Left kidney (tissue), 2 donors: Measurements from ENCODE around the gene LYRM1. TPM values are rescaled to one million over a fixed set of nuclear protein-coding genes. Genes with fewer than 3 reads are reported as not detected.

ENCODE experiments used
- DNase-seq: peaks from one replicate; pipeline ENCODE4 v3.0.0-alpha.2; 2013
- polyA plus RNA-seq: library from polyadenylated mRNA; unstranded; fragments of 120-200 nt; gene quantifications from one replicate; pipeline ENCODE4 v1.2.1, GENCODE V29; 2013; ENCODE audit not compliant: insufficient read length

The LYRM1 gene
- polyA plus RNA-seq, 1 donor = 51.0 TPM

DNA sequence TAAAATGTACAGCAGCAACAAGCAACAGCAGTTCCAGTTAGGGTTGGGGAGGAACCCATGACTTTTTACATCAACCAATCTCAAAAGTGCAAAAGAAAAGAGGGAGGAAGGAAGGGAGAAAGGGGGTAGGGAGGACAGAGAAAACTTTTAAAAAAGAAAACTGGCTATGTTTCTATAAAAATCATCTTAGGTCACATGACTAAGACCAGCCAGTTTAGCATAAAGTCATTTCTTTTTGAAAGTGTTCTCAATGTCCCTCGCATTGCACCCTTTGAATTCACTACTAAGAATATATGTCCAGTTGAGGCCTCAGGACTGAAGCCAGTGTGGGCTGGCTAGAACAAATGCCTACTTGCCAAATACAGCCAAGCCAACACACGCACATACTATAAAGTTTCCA is 29.3 kb upstream of the LYRM1 start:
- no peak for DNase-seq

DNA sequence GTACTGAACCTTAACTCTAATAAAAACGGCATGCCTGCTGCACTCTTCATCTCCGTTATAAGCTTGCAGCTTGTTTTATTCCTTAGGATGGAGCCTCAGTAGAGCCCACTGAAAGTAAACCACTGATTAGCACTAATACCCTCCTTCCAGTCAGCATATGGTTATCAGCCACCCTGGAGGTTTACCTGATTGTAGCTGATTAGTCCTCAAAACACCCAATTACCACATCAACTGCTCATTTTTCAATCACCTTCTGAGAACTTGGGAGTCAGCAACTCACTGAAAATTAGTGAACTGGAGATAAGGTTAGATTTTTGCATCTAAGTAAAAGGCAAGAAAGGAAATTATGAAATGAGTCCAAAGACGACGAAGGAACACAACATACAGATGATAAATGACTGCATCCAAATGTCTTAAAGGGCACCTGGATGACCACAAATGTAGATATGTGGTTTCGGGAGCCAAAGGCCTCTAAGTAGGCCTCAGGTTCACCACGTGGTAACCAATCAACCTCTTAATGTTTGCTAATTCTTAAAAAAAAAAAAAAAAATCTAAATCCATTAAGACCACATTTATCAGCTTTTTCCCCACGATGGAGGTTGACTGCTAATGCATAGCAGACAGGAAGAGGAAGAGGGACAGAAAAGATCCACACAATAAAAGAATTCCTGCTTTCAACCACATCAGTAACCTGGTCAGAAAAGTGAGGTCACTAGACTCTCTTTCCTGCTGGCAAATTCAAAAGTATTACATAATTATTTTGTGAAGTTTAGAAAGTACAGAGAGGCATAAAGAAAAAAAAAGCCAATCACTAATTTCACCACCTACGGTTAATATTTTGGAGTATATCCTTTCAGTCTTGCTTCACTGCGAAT is 28.4 kb upstream of the LYRM1 start:
- no peak for DNase-seq

DNA sequence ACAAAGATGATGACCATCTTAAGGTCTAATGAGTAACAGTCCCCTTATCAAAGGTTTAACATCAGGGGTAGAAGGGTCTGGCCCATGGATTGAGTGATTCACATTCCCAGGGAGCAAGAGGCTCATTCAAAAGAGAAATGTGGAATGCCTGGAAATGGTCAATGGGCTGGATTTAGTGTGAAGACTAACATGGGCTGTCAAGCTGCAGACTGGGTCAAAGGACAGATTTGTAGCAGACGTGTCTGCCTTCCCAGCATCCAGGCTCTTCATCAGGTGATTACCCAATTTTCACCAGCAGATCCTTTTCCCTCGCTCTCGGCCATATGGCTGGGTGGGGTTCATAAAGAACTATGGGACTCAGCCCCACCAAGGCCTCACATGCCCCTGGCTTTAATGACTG is 27.2 kb upstream of the LYRM1 start:
- no peak for DNase-seq

- no peak for DNase-seq
These were observed 26.4 kb upstream of the LYRM1 start for GRCh38 chr16:20874088-20874581.

GRCh38 chr16:20875355-20875650 is 25.3 kb upstream of the LYRM1 start:
- no peak for DNase-seq

DNA sequence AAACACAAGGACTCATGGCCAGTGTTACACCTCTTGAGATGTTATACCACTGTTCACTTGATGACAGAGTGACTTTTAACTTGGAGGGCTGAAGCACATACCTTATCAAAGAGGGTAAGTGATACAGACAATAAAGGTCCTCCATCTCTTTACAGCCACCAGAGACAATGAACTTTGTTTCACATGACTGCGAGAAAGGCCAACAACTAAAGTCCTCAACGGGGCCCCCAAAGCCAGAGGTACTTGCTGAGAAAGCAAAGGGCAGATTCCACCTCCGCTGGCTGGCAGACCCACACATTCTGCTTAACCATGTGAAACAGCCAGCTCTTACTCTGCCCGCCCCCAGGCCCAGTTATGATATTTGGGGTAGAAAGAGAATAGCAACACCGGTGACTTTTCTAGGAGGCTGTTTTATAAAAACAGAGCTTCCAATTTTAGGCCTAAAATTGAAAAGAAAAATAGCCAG is 21.9 kb upstream of the LYRM1 start:
- peak; percentile 41 for DNase-seq

DNA sequence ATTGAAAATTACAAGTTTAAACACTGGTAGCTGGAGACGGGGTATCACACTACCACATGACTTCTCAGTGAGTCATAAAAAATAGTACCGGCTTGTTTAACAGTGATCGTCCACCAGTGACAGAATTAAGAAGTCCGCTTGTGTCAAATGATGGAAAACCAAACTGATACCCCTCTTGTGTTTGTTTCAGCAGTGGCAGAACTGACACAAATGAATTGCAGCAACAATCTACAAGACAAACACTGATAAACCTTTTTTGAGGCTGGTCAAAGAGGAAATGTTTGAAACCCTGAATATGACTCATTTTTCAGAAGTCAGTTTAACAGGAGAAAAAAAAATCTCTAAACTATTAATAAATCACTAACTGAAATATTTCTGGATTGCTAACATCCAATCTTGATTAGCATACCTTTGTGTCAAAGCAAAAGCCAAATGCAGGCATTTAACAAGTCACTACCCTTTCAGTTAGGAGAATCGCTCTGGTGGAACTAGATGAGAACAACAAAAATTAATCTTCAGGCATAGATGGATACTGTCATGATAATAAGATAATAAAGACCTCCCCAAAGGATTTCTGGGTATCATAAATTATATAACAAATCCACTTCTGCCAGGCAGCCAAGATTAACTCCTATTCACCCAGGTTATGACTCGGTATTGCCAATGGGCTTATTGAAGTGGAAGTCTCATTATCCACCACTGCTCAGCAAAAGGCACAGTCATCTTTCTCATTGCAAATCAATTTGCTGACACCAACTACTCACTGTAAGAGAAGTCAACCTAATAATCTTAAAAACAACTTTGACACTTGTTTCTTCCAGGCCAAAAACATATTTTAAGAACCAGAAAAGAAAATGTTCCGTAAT is 21.2 kb upstream of the LYRM1 start:
- DNase-seq = no peak

GRCh38 chr16:20880867-20881502 is 19.6 kb upstream of the LYRM1 start:
- no peak for DNase-seq

GRCh38 chr16:20881503-20881878 is 19.1 kb upstream of the LYRM1 start:
- DNase-seq = no peak

- no peak for DNase-seq
These were observed 16.9 kb upstream of the LYRM1 start for GRCh38 chr16:20883554-20884239.

GRCh38 chr16:20884240-20884556 is 16.4 kb upstream of the LYRM1 start:
- no peak for DNase-seq

- no peak for DNase-seq
These were observed 14.3 kb upstream of the LYRM1 start for GRCh38 chr16:20886320-20886719.

DNA sequence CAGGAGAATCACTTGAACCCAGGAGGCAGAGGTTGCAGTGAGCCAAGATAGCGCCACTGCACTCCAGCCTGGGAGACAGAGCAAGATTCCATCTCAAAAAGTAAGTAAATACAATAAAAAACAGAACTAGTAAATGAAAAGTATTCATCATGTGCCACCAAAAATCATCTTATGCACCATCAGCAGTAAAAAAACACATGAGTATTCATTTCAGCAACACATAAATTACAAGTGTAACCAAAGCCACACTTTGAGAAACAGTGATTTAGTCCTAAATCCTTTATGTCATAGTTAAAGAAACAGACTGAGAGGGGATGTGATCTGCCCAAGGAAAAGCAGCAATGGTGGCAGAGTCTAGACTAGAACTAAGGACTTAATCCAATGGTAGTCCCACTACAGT is 13.4 kb upstream of the LYRM1 start:
- DNase-seq = no peak

DNA sequence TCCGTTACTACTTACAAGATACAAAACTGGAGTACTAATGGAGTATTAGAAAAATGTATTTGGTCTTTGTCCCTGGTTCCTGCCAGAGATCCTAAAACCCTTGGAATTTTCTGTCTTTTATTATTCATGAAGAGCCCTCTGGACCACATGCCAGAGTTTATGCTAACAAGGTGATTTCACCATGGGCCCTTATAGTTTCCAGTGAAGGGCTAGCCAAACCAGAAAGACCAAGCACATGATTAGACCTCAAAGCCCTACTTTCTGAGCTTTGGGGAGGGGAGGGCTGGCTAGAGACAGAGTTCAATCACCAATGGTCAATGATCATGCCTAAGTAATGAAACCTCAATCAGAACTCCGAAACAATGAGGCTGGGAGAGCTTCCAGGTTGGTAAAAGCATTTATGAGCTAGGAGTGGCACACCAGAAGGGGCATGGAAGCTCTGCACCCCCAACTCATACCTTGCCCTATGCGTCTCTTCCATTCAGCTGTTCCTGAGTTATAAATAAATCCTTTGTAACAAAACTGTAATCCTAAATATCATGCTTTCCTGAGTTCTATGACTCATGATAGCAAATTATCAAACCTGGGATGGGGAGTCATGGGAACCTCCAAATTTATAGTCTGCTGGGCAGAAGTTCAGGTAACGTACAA is 10.8 kb upstream of the LYRM1 start:
- no peak for DNase-seq

GRCh38 chr16:20894388-20894787 is 6.2 kb upstream of the LYRM1 start:
- no peak for DNase-seq

DNA sequence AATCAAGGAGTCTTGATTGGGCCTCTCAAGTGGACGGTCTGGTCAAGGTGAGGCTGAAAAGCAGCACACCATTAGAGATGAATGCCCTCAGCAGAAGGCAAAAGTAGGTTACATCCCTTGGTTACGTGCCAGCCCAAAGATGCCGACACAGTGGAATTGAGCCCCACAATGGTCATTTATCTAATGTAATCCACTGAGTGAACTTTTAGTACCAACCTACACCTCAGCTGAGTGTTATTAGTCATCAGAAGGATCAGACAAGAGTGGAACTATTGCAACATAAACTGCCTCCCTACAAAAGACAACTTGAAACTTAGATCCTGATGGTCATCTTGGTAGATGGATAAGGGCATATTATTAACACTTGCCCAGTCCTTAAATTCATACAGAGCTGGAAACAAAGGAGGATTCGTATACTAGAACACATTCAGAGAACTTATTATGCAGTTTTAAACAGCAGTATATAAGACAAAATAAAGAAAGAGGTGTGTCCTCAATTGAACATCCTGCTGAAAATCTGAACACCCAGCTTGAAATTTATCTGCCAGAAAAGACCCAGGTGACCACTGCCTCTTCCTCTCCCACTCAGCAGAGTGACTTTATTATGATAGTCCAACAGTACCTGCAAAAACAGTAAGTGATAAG is 3.2 kb upstream of the LYRM1 start:
- no peak for DNase-seq

GRCh38 chr16:20897922-20898321 is 2.6 kb upstream of the LYRM1 start:
- no peak for DNase-seq

DNA sequence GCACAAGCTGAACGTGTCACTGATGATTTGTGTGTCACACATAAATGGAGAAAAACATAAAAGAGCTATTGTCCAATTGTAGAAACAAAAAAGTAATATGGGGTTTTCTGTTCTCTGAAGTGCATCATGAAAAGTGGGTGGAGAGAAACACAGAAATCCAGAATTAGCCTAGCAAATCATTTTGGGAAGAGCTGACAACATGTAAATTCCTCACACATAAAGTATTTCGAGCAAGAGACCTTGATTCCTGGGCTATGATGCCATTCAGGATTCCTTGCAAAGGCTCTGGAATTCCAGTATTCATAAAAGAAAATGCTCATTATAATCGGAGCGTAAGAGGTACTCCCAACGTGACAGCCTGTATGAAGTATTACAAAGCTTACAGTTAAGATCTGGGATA is 1.5 kb upstream of the LYRM1 start:
- DNase-seq = no peak

DNA sequence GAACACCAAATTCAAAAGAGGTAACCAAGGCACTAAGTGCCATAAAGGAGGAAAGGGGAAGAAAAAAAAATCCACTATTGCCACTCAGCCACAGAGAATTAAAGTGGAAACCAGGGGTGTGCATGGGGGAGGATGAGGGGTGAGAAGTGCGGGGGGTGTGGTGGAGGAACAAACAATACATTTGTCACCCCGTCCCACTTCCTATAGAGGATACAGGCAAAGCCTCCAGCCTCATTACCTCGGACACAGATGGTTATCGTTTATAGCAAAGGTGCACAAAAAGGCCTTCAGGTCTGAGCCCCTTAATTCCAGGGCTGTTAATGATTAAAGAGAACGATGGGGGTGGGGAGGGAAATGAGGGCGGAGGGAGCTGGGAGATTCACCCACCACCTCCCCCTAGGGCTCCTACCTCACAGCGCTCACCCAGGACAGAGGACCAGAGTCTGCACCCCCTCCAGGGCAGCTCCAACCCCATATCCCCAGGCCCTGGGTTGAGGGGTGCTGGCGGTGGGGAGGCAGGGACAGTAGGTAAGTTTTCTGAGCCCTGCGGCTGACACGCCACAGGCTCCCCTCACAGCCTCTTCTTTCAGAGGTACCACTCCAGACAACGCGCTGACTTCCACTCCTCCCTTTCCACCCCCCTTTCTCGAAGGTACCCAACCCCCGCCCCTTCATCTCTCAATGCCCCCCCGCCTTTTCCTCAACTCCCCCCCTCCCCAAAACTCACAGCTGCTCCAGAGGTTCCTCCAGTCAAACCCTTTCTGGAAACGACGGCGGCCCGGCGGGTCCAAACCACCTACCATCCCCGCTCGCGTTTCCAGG is 883 bp upstream of the LYRM1 start:
- DNase-seq = peak; percentile 62

- DNase-seq = no peak
These were observed 481 bp downstream of the LYRM1 start for GRCh38 chr16:20901068-20901435.
